HEK293 (cell line): ENCODE measurements around the gene CENPF.

Experiments
- CTCF ChIA-PET: fragments of 350-600 bp; formaldehyde crosslinking; extraction: SDS; loops from one replicate; lab custom pipeline; 2021; ENCODE audit warnings: antibody characterized with exemption; lab: Yijun Ruan, JAX
- POLR2A ChIA-PET: fragments of 300-600 bp; formaldehyde crosslinking; extraction: SDS; loops from one replicate; lab custom pipeline; 2020; ENCODE audit warnings: antibody characterized with exemption, inconsistent platforms; lab: Yijun Ruan, JAX
- H3K27ac ChIP-seq: fragments of 200-500 bp; sonication (Bioruptor generic); 2 replicates; pipeline ENCODE4 v1.5.1; 2014; ENCODE audit warnings: low read depth, low read length, control low read depth, inconsistent platforms; ENCODE audit errors: extremely low read depth
- H3K36me3 ChIP-seq, 2 experiments: fragments of 200-500 bp in 1 of 2; sonication (Bioruptor generic) in 1 of 2; 1 replicate in 1 of 2; 2 replicates in 1 of 2; pipeline ENCODE4 v1.5.1; 2014 to 2017; ENCODE audit warnings: inconsistent platforms in 2 of 2, low read length in 2 of 2; ENCODE audit not compliant: control insufficient read depth in 2 of 2, insufficient read depth in 1 of 2
- H3K4me1 ChIP-seq: fragments of 200-500 bp; sonication (Bioruptor generic); 2 replicates; pipeline ENCODE4 v1.5.1; 2014; ENCODE audit warnings: mild to moderate bottlenecking, low read length, inconsistent platforms; ENCODE audit not compliant: control insufficient read depth, insufficient read depth
- H3K4me3 ChIP-seq: 2 replicates; pipeline ENCODE4 v1.5.1; 2011; ENCODE audit warnings: low read depth, mild to moderate bottlenecking, control low read depth, low read length, moderate library complexity
- H3K9me3 ChIP-seq: fragments of 200-500 bp; sonication (Bioruptor generic); 2 replicates; pipeline ENCODE4 v1.5.1; 2014; ENCODE audit warnings: low read depth, low read length, inconsistent platforms; ENCODE audit not compliant: control insufficient read depth, insufficient read depth
- GLI2 ChIP-seq: fragments of 450-650 bp; formaldehyde crosslinking; IDR thresholded peaks from 2 replicates; pipeline ENCODE4; 2017; ENCODE audit warnings: missing biosample characterization, missing genetic modification characterization, low read depth, borderline replicate concordance
- HOXC10 ChIP-seq: sonication (generic); formaldehyde crosslinking; IDR thresholded peaks from 2 replicates; pipeline ENCODE4 v1.8.1; 2023; ENCODE audit warnings: mild to moderate bottlenecking, missing genetic modification reagents
- KLF7 ChIP-seq: fragments of 450-650 bp; formaldehyde crosslinking; IDR thresholded peaks from 2 replicates; pipeline ENCODE4 v1.5.1; 2016; ENCODE audit warnings: missing biosample characterization, missing genetic modification characterization, borderline replicate concordance
- OVOL3 ChIP-seq: fragments of 450-650 bp; formaldehyde crosslinking; IDR thresholded peaks from 2 replicates; pipeline ENCODE4 v1.5.1; 2016; ENCODE audit warnings: missing biosample characterization, missing genetic modification characterization
- ZBTB48 ChIP-seq: fragments of 450-650 bp; formaldehyde crosslinking; IDR thresholded peaks from 2 replicates; pipeline ENCODE4 v1.5.1; 2016; ENCODE audit warnings: missing biosample characterization, missing genetic modification characterization
- ZEB2 ChIP-seq: fragments of 450-650 bp; formaldehyde crosslinking; IDR thresholded peaks from 2 replicates; pipeline ENCODE4 v1.5.1; 2016; ENCODE audit warnings: missing biosample characterization, missing genetic modification characterization
- ZNF132 ChIP-seq: fragments of 450-650 bp; formaldehyde crosslinking; IDR thresholded peaks from 2 replicates; pipeline ENCODE4 v1.5.1; 2017; ENCODE audit warnings: missing biosample characterization, missing genetic modification characterization, borderline replicate concordance
- ZNF175 ChIP-seq: fragments of 450-650 bp; formaldehyde crosslinking; IDR thresholded peaks from 2 replicates; pipeline ENCODE4 v1.5.1; 2016; ENCODE audit warnings: missing biosample characterization, missing genetic modification characterization
- ZNF416 ChIP-seq: fragments of 450-650 bp; formaldehyde crosslinking; IDR thresholded peaks from 2 replicates; pipeline ENCODE4 v1.5.1; 2016; ENCODE audit warnings: missing biosample characterization, missing genetic modification characterization
- ZNF529 ChIP-seq: fragments of 450-650 bp; formaldehyde crosslinking; IDR thresholded peaks from 2 replicates; pipeline ENCODE4 v1.5.1; 2017; ENCODE audit warnings: missing genetic modification characterization, missing biosample characterization; ENCODE audit not compliant: insufficient replicate concordance
- ZNF558 ChIP-seq: fragments of 450-650 bp; formaldehyde crosslinking; IDR thresholded peaks from 2 replicates; pipeline ENCODE4 v1.5.1; 2016; ENCODE audit warnings: missing biosample characterization, missing genetic modification characterization
- ZNF624 ChIP-seq: fragments of 450-650 bp; formaldehyde crosslinking; IDR thresholded peaks from 2 replicates; pipeline ENCODE4 v1.5.1; 2017; ENCODE audit warnings: missing biosample characterization, missing genetic modification characterization
- ZNF664 ChIP-seq: fragments of 450-650 bp; formaldehyde crosslinking; IDR thresholded peaks from 2 replicates; pipeline ENCODE4 v1.5.1; 2016; ENCODE audit warnings: missing biosample characterization, missing genetic modification characterization
- ZNF707 ChIP-seq: fragments of 450-650 bp; formaldehyde crosslinking; IDR thresholded peaks from 2 replicates; pipeline ENCODE4 v1.5.1; 2016; ENCODE audit warnings: missing biosample characterization, missing genetic modification characterization
- ZNF843 ChIP-seq: fragments of 450-650 bp; formaldehyde crosslinking; IDR thresholded peaks from 2 replicates; pipeline ENCODE4 v1.5.1; 2016; ENCODE audit warnings: missing biosample characterization, missing genetic modification characterization
- TF ChIP-seq, protein P1 (sequence below): fragments of 450-650 bp; formaldehyde crosslinking; IDR thresholded peaks from 2 replicates; pipeline ENCODE4 v1.5.1; 2016; ENCODE audit warnings: missing biosample characterization, missing genetic modification characterization, low read depth
- TF ChIP-seq, protein P2 (sequence below): fragments of 450-650 bp; formaldehyde crosslinking; IDR thresholded peaks from 2 replicates; pipeline ENCODE4 v1.5.1; 2017; ENCODE audit warnings: missing biosample characterization, mild to moderate bottlenecking, missing genetic modification characterization, moderate library complexity
- TF ChIP-seq, protein P3 (sequence below): fragments of 450-650 bp; formaldehyde crosslinking; IDR thresholded peaks from 2 replicates; pipeline ENCODE4 v1.5.1; 2016; ENCODE audit warnings: missing biosample characterization, missing genetic modification characterization
- TF ChIP-seq, protein P4 (sequence below): fragments of 450-650 bp; formaldehyde crosslinking; IDR thresholded peaks from 2 replicates; pipeline ENCODE4 v1.5.1; 2016; ENCODE audit warnings: missing biosample characterization, missing genetic modification characterization

The CENPF gene, protein sequence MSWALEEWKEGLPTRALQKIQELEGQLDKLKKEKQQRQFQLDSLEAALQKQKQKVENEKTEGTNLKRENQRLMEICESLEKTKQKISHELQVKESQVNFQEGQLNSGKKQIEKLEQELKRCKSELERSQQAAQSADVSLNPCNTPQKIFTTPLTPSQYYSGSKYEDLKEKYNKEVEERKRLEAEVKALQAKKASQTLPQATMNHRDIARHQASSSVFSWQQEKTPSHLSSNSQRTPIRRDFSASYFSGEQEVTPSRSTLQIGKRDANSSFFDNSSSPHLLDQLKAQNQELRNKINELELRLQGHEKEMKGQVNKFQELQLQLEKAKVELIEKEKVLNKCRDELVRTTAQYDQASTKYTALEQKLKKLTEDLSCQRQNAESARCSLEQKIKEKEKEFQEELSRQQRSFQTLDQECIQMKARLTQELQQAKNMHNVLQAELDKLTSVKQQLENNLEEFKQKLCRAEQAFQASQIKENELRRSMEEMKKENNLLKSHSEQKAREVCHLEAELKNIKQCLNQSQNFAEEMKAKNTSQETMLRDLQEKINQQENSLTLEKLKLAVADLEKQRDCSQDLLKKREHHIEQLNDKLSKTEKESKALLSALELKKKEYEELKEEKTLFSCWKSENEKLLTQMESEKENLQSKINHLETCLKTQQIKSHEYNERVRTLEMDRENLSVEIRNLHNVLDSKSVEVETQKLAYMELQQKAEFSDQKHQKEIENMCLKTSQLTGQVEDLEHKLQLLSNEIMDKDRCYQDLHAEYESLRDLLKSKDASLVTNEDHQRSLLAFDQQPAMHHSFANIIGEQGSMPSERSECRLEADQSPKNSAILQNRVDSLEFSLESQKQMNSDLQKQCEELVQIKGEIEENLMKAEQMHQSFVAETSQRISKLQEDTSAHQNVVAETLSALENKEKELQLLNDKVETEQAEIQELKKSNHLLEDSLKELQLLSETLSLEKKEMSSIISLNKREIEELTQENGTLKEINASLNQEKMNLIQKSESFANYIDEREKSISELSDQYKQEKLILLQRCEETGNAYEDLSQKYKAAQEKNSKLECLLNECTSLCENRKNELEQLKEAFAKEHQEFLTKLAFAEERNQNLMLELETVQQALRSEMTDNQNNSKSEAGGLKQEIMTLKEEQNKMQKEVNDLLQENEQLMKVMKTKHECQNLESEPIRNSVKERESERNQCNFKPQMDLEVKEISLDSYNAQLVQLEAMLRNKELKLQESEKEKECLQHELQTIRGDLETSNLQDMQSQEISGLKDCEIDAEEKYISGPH (N-terminal part only)

DNA sequence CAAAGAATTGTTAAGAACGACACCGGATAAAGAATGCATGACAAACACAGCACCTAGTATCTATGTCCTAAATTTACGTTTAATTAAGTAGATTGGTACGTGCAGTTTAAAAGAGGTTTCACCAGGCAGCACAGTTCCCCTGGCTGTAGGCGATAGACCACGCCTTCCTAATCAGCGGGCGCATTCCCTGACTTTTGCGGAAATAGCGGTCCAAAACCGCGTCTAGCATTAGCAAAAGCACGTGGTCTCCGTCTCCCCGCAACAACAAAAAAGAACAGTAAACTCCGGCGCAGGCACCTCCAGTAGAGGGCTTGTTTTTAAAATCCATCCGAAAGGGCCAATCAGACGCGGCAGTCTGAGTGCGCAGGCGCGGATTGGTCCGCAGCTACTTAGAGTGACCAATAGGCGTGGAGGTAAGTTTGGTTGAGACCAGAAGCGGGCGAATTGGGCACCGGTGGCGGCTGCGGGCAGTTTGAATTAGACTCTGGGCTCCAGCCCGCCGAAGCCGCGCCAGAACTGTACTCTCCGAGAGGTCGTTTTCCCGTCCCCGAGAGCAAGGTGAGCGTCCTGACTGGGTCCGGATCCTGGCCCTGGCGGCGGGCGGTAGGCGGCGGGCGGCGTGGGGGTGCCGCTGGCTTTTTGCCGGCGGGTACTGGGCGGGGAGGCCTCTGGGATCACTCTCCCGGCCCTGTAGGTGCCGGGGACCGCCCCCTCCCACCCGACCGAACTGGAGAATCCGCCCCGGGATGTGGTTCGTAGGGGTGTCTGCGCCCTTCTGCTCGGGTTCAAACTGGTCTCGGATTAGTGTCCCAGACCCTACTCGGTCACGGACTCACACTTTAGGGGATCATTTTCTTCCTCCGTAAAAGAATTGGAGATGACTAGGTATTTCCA lies at the start of gene CENPF:
CENPF (plus strand) TSS at position 432 of the 894 bp plus-strand sequence. CDS start 10,560 bp downstream, outside the sequence.
- Histone ChIP-seq H3K4me1 (no peaks in the 10 kb centered on the region), H3K27ac (peak within 1 kb of the TSS; percentile 73), H3K4me3 (peak within 1 kb of the TSS; percentile 95), H3K36me3 (peaks cover 0 to 14% of the 10 kb centered on the region in 2 experiments; a peak in 1 of 3 replicates), H3K9me3 (no peaks in the 10 kb centered on the region)
- POLR2A ChIA-PET = interaction anchor here (0.8 to 0.9 kb wide), 2 partner anchors 10 to 200 kb away, joined by 3 read pairs; no protein-coding TSS in a partner anchor
- CTCF ChIA-PET = interaction anchor here (0.6 to 1.6 kb wide), 4 partner anchors 25 to 1079 kb away, joined by 3 to 4 read pairs (median 3); no protein-coding TSS in a partner anchor
- no peak for TF ChIP-seq ZNF707 (tag by site-specific recombination)
- TF ChIP-seq HOXC10 = 0 out of 2 replicates have a peak, but pooled peaks have one; percentile 87
- TF ChIP-seq ZNF416 = no peak
- no peak for TF ChIP-seq ZNF175 (tag by site-specific recombination)
- TF ChIP-seq ZNF843 (tag by site-specific recombination) = 0 out of 2 replicates have a peak, but pooled peaks have one; percentile 36
- TF ChIP-seq KLF7 (tag by site-specific recombination) = no peak; the same call in 1 of the 2 replicates
- TF ChIP-seq ZBTB48 (tag by site-specific recombination) = peak; percentile 38; the same call in 1 of the 2 replicates
- TF ChIP-seq, protein P1, sequence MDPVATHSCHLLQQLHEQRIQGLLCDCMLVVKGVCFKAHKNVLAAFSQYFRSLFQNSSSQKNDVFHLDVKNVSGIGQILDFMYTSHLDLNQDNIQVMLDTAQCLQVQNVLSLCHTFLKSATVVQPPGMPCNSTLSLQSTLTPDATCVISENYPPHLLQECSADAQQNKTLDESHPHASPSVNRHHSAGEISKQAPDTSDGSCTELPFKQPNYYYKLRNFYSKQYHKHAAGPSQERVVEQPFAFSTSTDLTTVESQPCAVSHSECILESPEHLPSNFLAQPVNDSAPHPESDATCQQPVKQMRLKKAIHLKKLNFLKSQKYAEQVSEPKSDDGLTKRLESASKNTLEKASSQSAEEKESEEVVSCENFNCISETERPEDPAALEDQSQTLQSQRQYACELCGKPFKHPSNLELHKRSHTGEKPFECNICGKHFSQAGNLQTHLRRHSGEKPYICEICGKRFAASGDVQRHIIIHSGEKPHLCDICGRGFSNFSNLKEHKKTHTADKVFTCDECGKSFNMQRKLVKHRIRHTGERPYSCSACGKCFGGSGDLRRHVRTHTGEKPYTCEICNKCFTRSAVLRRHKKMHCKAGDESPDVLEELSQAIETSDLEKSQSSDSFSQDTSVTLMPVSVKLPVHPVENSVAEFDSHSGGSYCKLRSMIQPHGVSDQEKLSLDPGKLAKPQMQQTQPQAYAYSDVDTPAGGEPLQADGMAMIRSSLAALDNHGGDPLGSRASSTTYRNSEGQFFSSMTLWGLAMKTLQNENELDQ (tag by site-specific recombination) = no peak
- TF ChIP-seq, protein P2, sequence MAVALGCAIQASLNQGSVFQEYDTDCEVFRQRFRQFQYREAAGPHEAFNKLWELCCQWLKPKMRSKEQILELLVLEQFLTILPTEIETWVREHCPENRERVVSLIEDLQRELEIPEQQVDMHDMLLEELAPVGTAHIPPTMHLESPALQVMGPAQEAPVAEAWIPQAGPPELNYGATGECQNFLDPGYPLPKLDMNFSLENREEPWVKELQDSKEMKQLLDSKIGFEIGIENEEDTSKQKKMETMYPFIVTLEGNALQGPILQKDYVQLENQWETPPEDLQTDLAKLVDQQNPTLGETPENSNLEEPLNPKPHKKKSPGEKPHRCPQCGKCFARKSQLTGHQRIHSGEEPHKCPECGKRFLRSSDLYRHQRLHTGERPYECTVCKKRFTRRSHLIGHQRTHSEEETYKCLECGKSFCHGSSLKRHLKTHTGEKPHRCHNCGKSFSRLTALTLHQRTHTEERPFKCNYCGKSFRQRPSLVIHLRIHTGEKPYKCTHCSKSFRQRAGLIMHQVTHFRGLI (tag by site-specific recombination) = no peak
- TF ChIP-seq OVOL3 (tag by site-specific recombination) = peak; percentile 87; the same call in 1 of the 2 replicates
- TF ChIP-seq, protein P3, sequence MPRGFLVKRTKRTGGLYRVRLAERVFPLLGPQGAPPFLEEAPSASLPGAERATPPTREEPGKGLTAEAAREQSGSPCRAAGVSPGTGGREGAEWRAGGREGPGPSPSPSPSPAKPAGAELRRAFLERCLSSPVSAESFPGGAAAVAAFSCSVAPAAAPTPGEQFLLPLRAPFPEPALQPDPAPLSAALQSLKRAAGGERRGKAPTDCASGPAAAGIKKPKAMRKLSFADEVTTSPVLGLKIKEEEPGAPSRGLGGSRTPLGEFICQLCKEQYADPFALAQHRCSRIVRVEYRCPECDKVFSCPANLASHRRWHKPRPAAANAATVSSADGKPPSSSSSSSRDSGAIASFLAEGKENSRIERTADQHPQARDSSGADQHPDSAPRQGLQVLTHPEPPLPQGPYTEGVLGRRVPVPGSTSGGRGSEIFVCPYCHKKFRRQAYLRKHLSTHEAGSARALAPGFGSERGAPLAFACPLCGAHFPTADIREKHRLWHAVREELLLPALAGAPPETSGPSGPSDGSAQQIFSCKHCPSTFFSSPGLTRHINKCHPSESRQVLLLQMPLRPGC (tag by site-specific recombination) = no peak
- no peak for TF ChIP-seq GLI2 (tag by site-specific recombination)
- TF ChIP-seq, protein P4, sequence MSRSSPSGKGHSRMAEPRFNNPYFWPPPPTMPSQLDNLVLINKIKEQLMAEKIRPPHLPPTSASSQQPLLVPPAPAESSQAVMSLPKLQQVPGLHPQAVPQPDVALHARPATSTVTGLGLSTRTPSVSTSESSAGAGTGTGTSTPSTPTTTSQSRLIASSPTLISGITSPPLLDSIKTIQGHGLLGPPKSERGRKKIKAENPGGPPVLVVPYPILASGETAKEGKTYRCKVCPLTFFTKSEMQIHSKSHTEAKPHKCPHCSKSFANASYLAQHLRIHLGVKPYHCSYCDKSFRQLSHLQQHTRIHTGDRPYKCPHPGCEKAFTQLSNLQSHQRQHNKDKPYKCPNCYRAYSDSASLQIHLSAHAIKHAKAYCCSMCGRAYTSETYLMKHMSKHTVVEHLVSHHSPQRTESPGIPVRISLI (tag by site-specific recombination) = peak; percentile 92
- TF ChIP-seq ZNF624 (tag by site-specific recombination) = no peak
- no peak for TF ChIP-seq ZNF132 (tag by site-specific recombination)
- TF ChIP-seq ZNF529 (tag by site-specific recombination) = no peak
- 0 out of 2 replicates have a peak, but pooled peaks have one; percentile 43 for TF ChIP-seq ZNF664
- TF ChIP-seq ZEB2 (tag by site-specific recombination) = peak; percentile 73
- no peak for TF ChIP-seq ZNF558 (tag by site-specific recombination)
